ENCODE measurements around the gene PTGIR. TPM values are rescaled to one million over a fixed set of nuclear protein-coding genes. Genes with fewer than 3 reads are reported as not detected.

PTGIR gene
- 10.3 and 16.5 TPM in 2 replicates for total RNA-seq
- 8.4 and 27.8 TPM in 2 replicates for polyA plus RNA-seq
- polyA plus RNA-seq (2012) = 16.1 and 39.3 TPM in 2 replicates
- 7.5 and 23.6 TPM in 2 replicates for polyA minus RNA-seq (ENCODE audit: low replicate concordance)

GRCh38 chr19:46624958-46625661 lies at the start of gene PTGIR:
PTGIR (minus strand) TSS chr19:46625089; CDS start chr19:46624225, 864 bp downstream.
- Histone ChIP-seq H3K27ac (ENCODE audit: insufficient read depth, low read length) (peak within 1 kb of the TSS; percentile 71), H3K27me3 (ENCODE audit: control insufficient read depth, insufficient read depth, low read length) (no peaks in the 10 kb centered on the region), H3K4me2 (ENCODE audit: extremely low read depth, insufficient read depth, low read length) (peak within 1 kb of the TSS; percentile 81), H3K36me3 (ENCODE audit: control insufficient read depth, insufficient read depth, low read length) (peaks cover 3% of the 10 kb centered on the region), H3K9ac (ENCODE audit: insufficient read depth, low read length) (peak within 1 kb of the TSS; percentile 61), H4K20me1 (ENCODE audit: control insufficient read depth, extremely low read depth, insufficient read depth, low read length) (no peaks in the 10 kb centered on the region), H3K79me2 (ENCODE audit: control insufficient read depth, insufficient read depth, low read length) (peaks cover 30% of the 10 kb centered on the region), H3K9me3 (ENCODE audit: control insufficient read depth, insufficient read depth, low read depth, low read length) (no peaks in the 10 kb centered on the region), H2AFZ (ENCODE audit: low read length) (peak within 1 kb of the TSS; percentile 48), H3K4me1 (ENCODE audit: control insufficient read depth, extremely low read depth, insufficient read depth, low read length) (peaks cover 28% of the 10 kb centered on the region), H3K4me3 (replicated peaks in 1 of 4; ENCODE audit: control extremely low read depth in 1 of 4, insufficient read depth in 1 of 4, low read depth in 3 of 4, low read length in 4 of 4) (peak within 1 kb of the TSS; percentile 6 to 63 (median 52))
- TF ChIP-seq CTCF (conservative IDR thresholded peaks at IDR 0.05 in 1 of 2, IDR thresholded peaks at IDR 0.05 in 1 of 2; ENCODE audit: low read depth in 1 of 2, low read length in 2 of 2) (peak in 1 of 2 donors; percentile 23), EZH2 (IDR thresholded peaks at IDR 0.05; ENCODE audit: low read length, missing control alignments) (no peak)
- peak; percentile 67 to 78 for DNase-seq (ENCODE audit: low read depth in 2 of 2)

GRCh38 chr19:46670813-46671212 lies 45.9 kb upstream of the PTGIR start:
- TF ChIP-seq CTCF (conservative IDR thresholded peaks at IDR 0.05 in 1 of 2, IDR thresholded peaks at IDR 0.05 in 1 of 2; ENCODE audit: low read depth in 1 of 2, low read length in 2 of 2) (no peak), EZH2 (IDR thresholded peaks at IDR 0.05; ENCODE audit: low read length, missing control alignments) (no peak)
- DNase-seq (ENCODE audit: low read depth in 2 of 2) = peak in 1 of 2 donors; percentile 62
- no peaks in the 10 kb centered on the region for H4K20me1 ChIP-seq (ENCODE audit: control insufficient read depth, extremely low read depth, insufficient read depth, low read length)

GRCh38 chr19:46668662-46669061 lies 43.8 kb upstream of the PTGIR start:
- Histone ChIP-seq H3K79me2 (ENCODE audit: control insufficient read depth, insufficient read depth, low read length) (no peaks in the 10 kb centered on the region), H3K4me2 (ENCODE audit: extremely low read depth, insufficient read depth, low read length) (no peak overlapping the region), H3K36me3 (ENCODE audit: control insufficient read depth, insufficient read depth, low read length) (no peaks in the 10 kb centered on the region), H3K27ac (ENCODE audit: insufficient read depth, low read length) (no peak overlapping the region), H3K9ac (ENCODE audit: insufficient read depth, low read length) (no peak overlapping the region), H3K4me3 (replicated peaks in 1 of 4; ENCODE audit: control extremely low read depth in 1 of 4, insufficient read depth in 1 of 4, low read depth in 3 of 4, low read length in 4 of 4) (no peak overlapping the region), H3K9me3 (ENCODE audit: control insufficient read depth, insufficient read depth, low read depth, low read length) (no peaks in the 10 kb centered on the region), H3K4me1 (ENCODE audit: control insufficient read depth, extremely low read depth, insufficient read depth, low read length) (peaks cover 3% of the 10 kb centered on the region), H4K20me1 (ENCODE audit: control insufficient read depth, extremely low read depth, insufficient read depth, low read length) (no peaks in the 10 kb centered on the region), H3K27me3 (ENCODE audit: control insufficient read depth, insufficient read depth, low read length) (no peaks in the 10 kb centered on the region), H2AFZ (ENCODE audit: low read length) (no peak overlapping the region)
- TF ChIP-seq CTCF (conservative IDR thresholded peaks at IDR 0.05 in 1 of 2, IDR thresholded peaks at IDR 0.05 in 1 of 2; ENCODE audit: low read depth in 1 of 2, low read length in 2 of 2) = no peak
- no peak for TF ChIP-seq EZH2 (IDR thresholded peaks at IDR 0.05; ENCODE audit: low read length, missing control alignments)
- no peak for DNase-seq (ENCODE audit: low read depth in 2 of 2)

More at GRCh38 chr19:46670813-46671212, 45.9 kb upstream of the PTGIR start:
- H2AFZ ChIP-seq (ENCODE audit: low read length) = no peak overlapping the region
- no peak overlapping the region for H3K9ac ChIP-seq (ENCODE audit: insufficient read depth, low read length)
- H3K36me3 ChIP-seq (ENCODE audit: control insufficient read depth, insufficient read depth, low read length) = peaks cover 7% of the 10 kb centered on the region
- no peak overlapping the region for H3K27ac ChIP-seq (ENCODE audit: insufficient read depth, low read length)
- H3K4me3 ChIP-seq (replicated peaks in 1 of 4; ENCODE audit: control extremely low read depth in 1 of 4, insufficient read depth in 1 of 4, low read depth in 3 of 4, low read length in 4 of 4) = no peak overlapping the region
- H3K4me2 ChIP-seq (ENCODE audit: extremely low read depth, insufficient read depth, low read length) = no peak overlapping the region
- H3K79me2 ChIP-seq (ENCODE audit: control insufficient read depth, insufficient read depth, low read length) = no peaks in the 10 kb centered on the region
- no peaks in the 10 kb centered on the region for H3K27me3 ChIP-seq (ENCODE audit: control insufficient read depth, insufficient read depth, low read length)
- H3K4me1 ChIP-seq (ENCODE audit: control insufficient read depth, extremely low read depth, insufficient read depth, low read length) = peaks cover 3% of the 10 kb centered on the region
- H3K9me3 ChIP-seq (ENCODE audit: control insufficient read depth, insufficient read depth, low read depth, low read length) = no peaks in the 10 kb centered on the region
